Measurements from ENCODE around the gene SGCB.
A peak's percentile ranks its signal among the peaks of the same experiment; 100 is the strongest.
"Not testable (repeated sequence)": the region's sequence is repeated elsewhere in the genome, so short reads cannot be mapped to it uniquely, and the experiment has no call there.

SGCB gene

GRCh38 chr4:52038103-52038912 is at the start of gene SGCB:
SGCB (minus strand) TSS chr4:52038299; CDS start chr4:52038259, 40 bp downstream.
- DNase-seq (ENCODE audit: low spot score) = peak; percentile 71

- not testable (repeated sequence) for DNase-seq (ENCODE audit: low spot score)
Observed at GRCh38 chr4:52086425-52086824, 48.3 kb upstream of the SGCB start.

GRCh38 chr4:52081216-52081615 is 43.1 kb upstream of the SGCB start:
- DNase-seq (ENCODE audit: low spot score) = no peak

- no peak for DNase-seq (ENCODE audit: low spot score)
Observed at GRCh38 chr4:52079659-52080058, 41.6 kb upstream of the SGCB start.

GRCh38 chr4:52076731-52077130 is 38.6 kb upstream of the SGCB start:
- DNase-seq (ENCODE audit: low spot score) = no peak

GRCh38 chr4:52071791-52072546 is 33.9 kb upstream of the SGCB start:
- DNase-seq (ENCODE audit: low spot score) = no peak

- DNase-seq (ENCODE audit: low spot score) = no peak
Observed at GRCh38 chr4:52069571-52069970, 31.5 kb upstream of the SGCB start.

GRCh38 chr4:52059372-52059771 is 21.3 kb upstream of the SGCB start:
- no peak for DNase-seq (ENCODE audit: low spot score)

GRCh38 chr4:52058275-52058674 is 20.2 kb upstream of the SGCB start:
- no peak for DNase-seq (ENCODE audit: low spot score)

- DNase-seq (ENCODE audit: low spot score) = no peak
Observed at GRCh38 chr4:52057196-52057595, 19.1 kb upstream of the SGCB start.

GRCh38 chr4:52054254-52054653 is 16.2 kb upstream of the SGCB start:
- no peak for DNase-seq (ENCODE audit: low spot score)

- no peak for DNase-seq (ENCODE audit: low spot score)
Observed at GRCh38 chr4:52052475-52052780, 14.3 kb upstream of the SGCB start.

GRCh38 chr4:52051615-52052474 is 13.7 kb upstream of the SGCB start:
- DNase-seq (ENCODE audit: low spot score) = peak; percentile 44

- DNase-seq (ENCODE audit: low spot score) = no peak
Observed at GRCh38 chr4:52051213-52051614, 13.1 kb upstream of the SGCB start, which contains the start of gene SPATA18. SPATA18 (plus strand) TSS chr4:52051304; CDS start chr4:52051705, 401 bp downstream.

- no peak for DNase-seq (ENCODE audit: low spot score)
Observed at GRCh38 chr4:52049266-52049665, 11.2 kb upstream of the SGCB start.

- no peak for DNase-seq (ENCODE audit: low spot score)
Observed at GRCh38 chr4:52045028-52045427, 6.9 kb upstream of the SGCB start.

- DNase-seq (ENCODE audit: low spot score) = peak; percentile 66
Observed at GRCh38 chr4:52037689-52038102, 403 bp downstream of the SGCB start.

- no peak for DNase-seq (ENCODE audit: low spot score)
Observed at GRCh38 chr4:52036886-52037530, 1.1 kb downstream of the SGCB start.

- DNase-seq (ENCODE audit: low spot score) = no peak
Observed at GRCh38 chr4:52035190-52035589, 2.9 kb downstream of the SGCB start.

- no peak for DNase-seq (ENCODE audit: low spot score)
Observed at GRCh38 chr4:52032005-52032404, 6.1 kb downstream of the SGCB start.

- DNase-seq (ENCODE audit: low spot score) = no peak
Observed at GRCh38 chr4:52028970-52029369, 9.1 kb downstream of the SGCB start.

All from cerebellar cortex (tissue), 1 donor.